HUES6 (cell line): ENCODE measurements around the gene FAM81A.

Experiments used
- H3K27ac ChIP-seq: 2 replicates; pipeline ENCODE4 v1.7.0; 2013; ENCODE audit warnings: low read depth, mild to moderate bottlenecking, low read length, inconsistent platforms
- H3K27me3 ChIP-seq: 2 replicates; pipeline ENCODE4 v1.6.1; 2013; ENCODE audit warnings: low read length; ENCODE audit not compliant: control insufficient read depth, insufficient read depth
- H3K36me3 ChIP-seq: 2 replicates; pipeline ENCODE4 v1.6.1; 2013; ENCODE audit warnings: low read length; ENCODE audit not compliant: control insufficient read depth, insufficient read depth
- H3K4me1 ChIP-seq: 2 replicates; pipeline ENCODE4 v1.6.1; 2013; ENCODE audit warnings: low read length; ENCODE audit not compliant: control insufficient read depth, insufficient read depth
- H3K4me3 ChIP-seq: 2 replicates; pipeline ENCODE4 v1.5.1; 2013; ENCODE audit warnings: low read depth, low read length
- H3K9ac ChIP-seq: one replicate; pipeline ENCODE4 v1.6.1; 2013; ENCODE audit warnings: mild to moderate bottlenecking, low read length
- H3K9me3 ChIP-seq: 2 replicates; pipeline ENCODE4 v1.6.1; 2013; ENCODE audit warnings: low read depth, low read length; ENCODE audit not compliant: control insufficient read depth, insufficient read depth

Gene FAM81A

GRCh38 chr15:59543721-59544547 is 105.9 kb downstream of the FAM81A start:
- H3K27ac ChIP-seq = no peak overlapping the region
- H3K36me3 ChIP-seq = no peaks in the 10 kb centered on the region

GRCh38 chr15:59545573-59545972 is 107.6 kb downstream of the FAM81A start:
- Histone ChIP-seq H3K27me3 (peaks cover 77% of the 10 kb centered on the region), H3K4me1 (peaks cover 24% of the 10 kb centered on the region), H3K27ac (no peak overlapping the region), H3K4me3 (no peak overlapping the region), H3K9ac (no peak overlapping the region), H3K36me3 (no peaks in the 10 kb centered on the region), H3K9me3 (peaks cover 4% of the 10 kb centered on the region; the same call in 1 of the 2 replicates)

More at GRCh38 chr15:59543721-59544547, 105.9 kb downstream of the FAM81A start:
- Histone ChIP-seq H3K9ac (no peak overlapping the region), H3K4me3 (no peak overlapping the region), H3K9me3 (peaks cover 4% of the 10 kb centered on the region; the same call in 1 of the 2 replicates), H3K4me1 (peaks cover 14% of the 10 kb centered on the region; the same call in 1 of the 2 replicates), H3K27me3 (peaks cover 73% of the 10 kb centered on the region)

- H3K9ac ChIP-seq = peak overlapping the region; percentile 6
- H3K27ac ChIP-seq = no peak overlapping the region
- H3K27me3 ChIP-seq = peaks cover 74% of the 10 kb centered on the region
- no peak overlapping the region; the same call in 1 of the 2 replicates for H3K4me3 ChIP-seq
- peaks cover 32% of the 10 kb centered on the region for H3K4me1 ChIP-seq
- H3K36me3 ChIP-seq = no peaks in the 10 kb centered on the region
- peaks cover 4% of the 10 kb centered on the region; the same call in 1 of the 2 replicates for H3K9me3 ChIP-seq
Measured at GRCh38 chr15:59548501-59549226, 110.7 kb downstream of the FAM81A start.

GRCh38 chr15:59549301-59550185 is 111.6 kb downstream of the FAM81A start:
- Histone ChIP-seq H3K4me3 (peak overlapping the region; percentile 13; the same call in 1 of the 2 replicates), H3K27me3 (peaks cover 71% of the 10 kb centered on the region), H3K9ac (peak overlapping the region; percentile 6), H3K9me3 (peaks cover 4% of the 10 kb centered on the region; the same call in 1 of the 2 replicates), H3K27ac (no peak overlapping the region), H3K36me3 (no peaks in the 10 kb centered on the region), H3K4me1 (peaks cover 32% of the 10 kb centered on the region)

GRCh38 chr15:59550530-59550929 is 112.5 kb downstream of the FAM81A start:
- H3K36me3 ChIP-seq = no peaks in the 10 kb centered on the region
- peaks cover 4% of the 10 kb centered on the region; the same call in 1 of the 2 replicates for H3K9me3 ChIP-seq
- no peak overlapping the region for H3K4me3 ChIP-seq
- no peak overlapping the region for H3K27ac ChIP-seq
- H3K27me3 ChIP-seq = peaks cover 68% of the 10 kb centered on the region
- H3K4me1 ChIP-seq = peaks cover 32% of the 10 kb centered on the region
- no peak overlapping the region for H3K9ac ChIP-seq

GRCh38 chr15:59550956-59551355 is 113.0 kb downstream of the FAM81A start:
- H3K27me3 ChIP-seq = peaks cover 66% of the 10 kb centered on the region

GRCh38 chr15:59553879-59554735 is 116.1 kb downstream of the FAM81A start:
- H3K9ac ChIP-seq = no peak overlapping the region
- H3K9me3 ChIP-seq = no peaks in the 10 kb centered on the region
- H3K4me3 ChIP-seq = no peak overlapping the region
- H3K27ac ChIP-seq = no peak overlapping the region
- no peaks in the 10 kb centered on the region for H3K36me3 ChIP-seq
- peaks cover 16% of the 10 kb centered on the region for H3K4me1 ChIP-seq
- peaks cover 41% of the 10 kb centered on the region; the same call in 1 of the 2 replicates for H3K27me3 ChIP-seq

More at GRCh38 chr15:59550956-59551355, 113.0 kb downstream of the FAM81A start:
- Histone ChIP-seq H3K9me3 (peaks cover 4% of the 10 kb centered on the region; the same call in 1 of the 2 replicates), H3K4me3 (no peak overlapping the region), H3K36me3 (no peaks in the 10 kb centered on the region), H3K4me1 (peaks cover 28% of the 10 kb centered on the region), H3K9ac (no peak overlapping the region), H3K27ac (no peak overlapping the region)

GRCh38 chr15:59555696-59556095 is 117.7 kb downstream of the FAM81A start:
- no peak overlapping the region for H3K27ac ChIP-seq
- peaks cover 38% of the 10 kb centered on the region; the same call in 1 of the 2 replicates for H3K27me3 ChIP-seq
- no peak overlapping the region for H3K4me3 ChIP-seq
- H3K9ac ChIP-seq = no peak overlapping the region
- H3K36me3 ChIP-seq = no peaks in the 10 kb centered on the region
- peaks cover 7% of the 10 kb centered on the region for H3K4me1 ChIP-seq
- no peaks in the 10 kb centered on the region for H3K9me3 ChIP-seq

GRCh38 chr15:59556380-59556779 is 118.4 kb downstream of the FAM81A start:
- H3K9me3 ChIP-seq = no peaks in the 10 kb centered on the region
- H3K4me3 ChIP-seq = no peak overlapping the region

More at GRCh38 chr15:59556380-59556779, 118.4 kb downstream of the FAM81A start:
- H3K36me3 ChIP-seq = no peaks in the 10 kb centered on the region
- no peak overlapping the region for H3K9ac ChIP-seq
- no peak overlapping the region for H3K27ac ChIP-seq
- peaks cover 31% of the 10 kb centered on the region; the same call in 1 of the 2 replicates for H3K27me3 ChIP-seq
- no peaks in the 10 kb centered on the region for H3K4me1 ChIP-seq
